ENCODE measurements around the gene NDUFB8.

NDUFB8 gene

DNA sequence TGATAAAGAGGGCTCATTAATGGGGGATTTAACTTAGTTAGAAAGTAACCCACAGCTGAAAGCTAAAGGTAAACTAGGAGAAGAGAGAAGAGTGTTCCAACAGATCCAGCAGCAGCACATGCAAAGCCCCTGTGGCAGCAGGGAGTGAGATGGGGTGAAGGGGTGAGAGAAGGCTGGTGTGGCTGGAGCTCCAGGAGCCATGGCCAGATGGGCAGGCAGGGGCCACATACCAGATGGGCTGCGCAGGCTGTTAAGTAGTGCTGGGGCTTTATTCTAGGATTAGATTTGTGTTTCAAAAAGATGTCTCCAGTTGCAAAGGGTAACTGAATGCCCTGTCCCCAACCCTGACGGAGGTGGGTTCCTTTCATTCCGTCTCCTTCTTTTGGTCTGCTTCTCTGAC is 39.2 kb upstream of the NDUFB8 start:
- no peak for DNase-seq (ENCODE audit: insufficient read length, low spot score)
- TF ChIP-seq, protein P1, sequence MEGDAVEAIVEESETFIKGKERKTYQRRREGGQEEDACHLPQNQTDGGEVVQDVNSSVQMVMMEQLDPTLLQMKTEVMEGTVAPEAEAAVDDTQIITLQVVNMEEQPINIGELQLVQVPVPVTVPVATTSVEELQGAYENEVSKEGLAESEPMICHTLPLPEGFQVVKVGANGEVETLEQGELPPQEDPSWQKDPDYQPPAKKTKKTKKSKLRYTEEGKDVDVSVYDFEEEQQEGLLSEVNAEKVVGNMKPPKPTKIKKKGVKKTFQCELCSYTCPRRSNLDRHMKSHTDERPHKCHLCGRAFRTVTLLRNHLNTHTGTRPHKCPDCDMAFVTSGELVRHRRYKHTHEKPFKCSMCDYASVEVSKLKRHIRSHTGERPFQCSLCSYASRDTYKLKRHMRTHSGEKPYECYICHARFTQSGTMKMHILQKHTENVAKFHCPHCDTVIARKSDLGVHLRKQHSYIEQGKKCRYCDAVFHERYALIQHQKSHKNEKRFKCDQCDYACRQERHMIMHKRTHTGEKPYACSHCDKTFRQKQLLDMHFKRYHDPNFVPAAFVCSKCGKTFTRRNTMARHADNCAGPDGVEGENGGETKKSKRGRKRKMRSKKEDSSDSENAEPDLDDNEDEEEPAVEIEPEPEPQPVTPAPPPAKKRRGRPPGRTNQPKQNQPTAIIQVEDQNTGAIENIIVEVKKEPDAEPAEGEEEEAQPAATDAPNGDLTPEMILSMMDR (IDR thresholded peaks at IDR 0.05; ENCODE audit: insufficient read depth, missing control alignments): no peak
- FAIRE-seq: no peak

DNA sequence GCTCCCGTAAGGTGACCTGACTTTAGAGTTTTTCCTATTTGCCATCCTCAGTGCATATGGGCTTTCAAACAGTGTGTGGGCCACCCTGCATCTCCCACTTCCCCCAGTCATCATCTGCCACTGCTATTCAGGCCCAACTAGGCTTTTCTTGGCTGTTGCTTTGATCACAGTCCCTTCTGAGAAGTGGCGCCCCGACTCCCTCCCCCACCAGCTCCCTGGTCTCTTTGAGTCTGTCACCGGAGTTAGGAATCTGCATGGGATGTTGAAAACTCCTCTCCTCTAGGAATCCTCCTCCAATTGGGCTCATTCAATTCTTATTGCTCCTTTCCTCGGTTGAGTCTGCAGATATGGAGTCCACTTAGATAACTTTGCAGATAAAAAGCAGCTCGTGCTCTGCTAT is 38.2 kb upstream of the NDUFB8 start:
- DNase-seq (ENCODE audit: insufficient read length, low spot score) (no peak), FAIRE-seq (no peak)
- TF ChIP-seq, protein P1 (IDR thresholded peaks at IDR 0.05; ENCODE audit: insufficient read depth, missing control alignments): no peak

DNA sequence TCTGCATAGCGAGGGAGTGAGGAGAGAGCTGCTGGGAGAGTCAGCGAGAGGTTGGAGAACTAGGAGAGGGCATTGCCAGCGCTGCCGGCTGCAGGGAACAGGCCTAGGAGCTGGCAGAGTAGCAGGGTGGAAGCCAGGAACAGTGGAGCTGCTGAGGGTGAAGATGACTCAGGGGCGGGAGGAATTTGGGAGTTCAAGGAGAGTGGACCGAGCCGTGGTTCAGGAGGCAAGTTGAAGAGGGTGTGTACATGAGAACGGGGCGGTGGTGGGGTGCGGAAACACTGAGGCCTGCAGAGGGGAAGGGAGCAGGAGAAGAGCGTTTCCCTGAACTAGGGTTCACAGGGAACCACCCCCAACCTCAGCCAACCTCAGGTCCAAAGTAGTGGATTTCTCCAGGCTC is 37.6 kb upstream of the NDUFB8 start:
- TF ChIP-seq, protein P1 (IDR thresholded peaks at IDR 0.05; ENCODE audit: insufficient read depth, missing control alignments): no peak
- DNase-seq (ENCODE audit: insufficient read length, low spot score) (no peak), FAIRE-seq (no peak)

DNA sequence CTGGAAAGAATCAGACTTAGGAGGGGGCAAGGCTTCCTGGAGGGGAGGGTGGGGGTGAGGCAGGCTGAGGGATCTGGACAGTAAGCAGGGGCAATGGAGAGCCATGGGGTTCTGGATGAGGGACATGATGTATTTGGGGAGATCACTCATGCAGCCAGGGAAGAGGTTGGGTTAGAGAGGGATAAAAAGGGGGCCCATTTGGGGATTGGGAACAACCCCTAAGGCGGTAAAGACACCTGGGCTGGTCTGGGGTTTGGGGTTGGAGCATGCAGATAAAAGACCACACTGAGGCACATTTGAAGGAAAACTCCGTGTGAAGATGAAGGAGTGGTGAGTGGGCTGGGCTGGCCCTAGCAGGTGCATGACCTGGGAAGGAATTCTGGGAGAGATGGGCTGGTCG is 36.9 kb upstream of the NDUFB8 start:
- TF ChIP-seq, protein P1 (IDR thresholded peaks at IDR 0.05; ENCODE audit: insufficient read depth, missing control alignments): no peak
- FAIRE-seq (no peak), DNase-seq (ENCODE audit: insufficient read length, low spot score) (no peak)

DNA sequence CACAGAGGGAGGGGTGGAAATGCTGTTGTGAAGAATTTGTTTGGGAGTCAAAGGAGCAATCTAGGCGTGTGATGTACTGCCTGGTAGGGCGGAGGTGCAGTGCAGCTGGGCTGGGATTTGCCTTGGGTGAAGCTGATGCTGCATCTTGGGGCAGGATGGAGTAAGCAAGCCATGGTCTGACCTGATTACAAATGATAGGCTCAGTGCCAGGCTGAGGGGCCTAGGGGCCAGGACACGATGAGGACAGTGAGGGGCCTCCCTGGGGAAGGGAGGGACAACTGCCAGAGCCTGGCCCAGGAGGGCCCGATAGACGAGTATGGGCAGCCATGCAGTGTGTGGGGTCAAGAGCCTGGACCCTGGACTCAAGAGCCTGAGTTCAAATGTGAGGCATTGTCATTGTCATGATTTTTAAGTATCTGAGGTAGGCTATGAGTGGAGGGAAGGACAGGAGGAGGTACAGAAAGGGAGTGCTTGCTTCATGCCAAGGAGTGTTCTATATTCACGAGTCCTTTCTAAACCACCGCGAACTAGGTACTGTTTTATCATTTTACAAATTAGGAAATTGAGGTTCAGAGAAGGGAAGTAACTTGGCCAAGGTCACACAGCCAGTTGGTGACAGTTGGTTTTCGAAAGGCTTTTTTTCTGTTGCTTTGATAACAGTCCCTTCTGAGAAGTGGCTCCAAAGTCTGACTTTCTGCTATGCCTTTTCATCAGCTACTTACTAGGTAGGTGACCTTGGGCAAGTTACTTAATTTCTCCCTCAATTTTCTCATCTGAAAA is 35.7 kb upstream of the NDUFB8 start:
- FAIRE-seq: no peak
- no peak for DNase-seq (ENCODE audit: insufficient read length, low spot score)
- TF ChIP-seq, protein P1 (IDR thresholded peaks at IDR 0.05; ENCODE audit: insufficient read depth, missing control alignments): no peak

DNA sequence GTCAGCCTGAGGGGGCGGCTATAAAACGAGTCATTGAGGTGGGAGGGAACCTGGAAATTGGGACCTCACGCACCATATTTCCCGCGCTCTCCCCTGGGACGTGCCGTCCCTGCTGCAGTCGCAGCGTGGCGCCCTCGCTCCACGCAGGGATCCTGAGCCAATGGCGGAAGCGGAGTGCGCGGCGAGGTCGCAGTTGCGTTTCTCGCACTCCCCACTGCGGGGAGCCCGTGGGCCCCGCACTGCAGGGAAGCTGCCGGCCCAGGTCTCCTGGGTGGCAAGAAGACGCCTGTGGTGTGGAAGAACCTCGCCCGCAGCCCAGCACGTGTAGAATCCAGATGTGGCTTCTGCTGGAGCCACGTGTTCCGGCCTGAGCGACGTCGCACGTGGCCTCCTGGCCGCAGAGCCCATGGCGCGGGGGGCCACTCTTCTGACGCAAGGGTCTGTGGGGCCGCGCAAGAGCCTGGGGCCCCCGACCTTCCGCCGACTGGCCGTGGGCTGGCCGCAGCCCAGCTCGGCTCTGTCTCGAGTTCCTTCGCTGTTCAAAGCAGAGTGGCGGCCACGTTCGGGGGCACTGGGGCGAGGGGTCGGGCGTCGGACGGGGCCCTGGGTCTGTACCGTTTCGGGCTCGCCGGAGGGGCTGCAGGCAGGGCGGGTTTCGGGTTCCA is 32.5 kb upstream of the NDUFB8 start:
- no peak for FAIRE-seq
- DNase-seq (ENCODE audit: insufficient read length, low spot score): peak; percentile 92
- TF ChIP-seq, protein P1 (IDR thresholded peaks at IDR 0.05; ENCODE audit: insufficient read depth, missing control alignments): peak; percentile 98

DNA sequence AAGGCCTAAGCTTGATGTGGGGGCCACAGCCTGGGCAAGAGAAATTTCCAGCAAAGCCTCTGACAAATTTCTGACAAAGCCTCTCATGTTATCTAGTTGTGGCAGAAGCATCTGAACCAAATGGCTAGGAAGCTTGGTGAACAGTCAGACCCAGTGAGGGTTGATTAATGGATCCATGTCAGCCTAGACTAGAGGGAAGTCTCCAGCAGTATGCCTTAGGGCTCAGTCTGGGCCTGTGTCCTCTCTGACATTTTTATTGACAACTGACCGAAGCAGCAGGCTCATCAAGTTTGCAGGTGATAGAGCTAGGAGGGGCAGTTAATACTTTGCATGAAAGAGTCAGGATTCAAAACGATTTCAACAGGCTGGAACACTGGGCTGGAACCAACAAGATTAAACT is 31.3 kb upstream of the NDUFB8 start:
- TF ChIP-seq, protein P1 (IDR thresholded peaks at IDR 0.05; ENCODE audit: insufficient read depth, missing control alignments): no peak
- FAIRE-seq: no peak

More for the DNA sequence above, 31.3 kb upstream of the NDUFB8 start:
- DNase-seq (ENCODE audit: insufficient read length, low spot score): no peak
